ENCODE results near the gene BBS9. TPM values are rescaled to one million over a fixed set of nuclear protein-coding genes. Genes with fewer than 3 reads are reported as not detected.

Gene BBS9
- total and polyA plus RNA-seq, 3 donors from 2014 or later, result 39.3 to 55.7 (median 53.3) TPM

DNA sequence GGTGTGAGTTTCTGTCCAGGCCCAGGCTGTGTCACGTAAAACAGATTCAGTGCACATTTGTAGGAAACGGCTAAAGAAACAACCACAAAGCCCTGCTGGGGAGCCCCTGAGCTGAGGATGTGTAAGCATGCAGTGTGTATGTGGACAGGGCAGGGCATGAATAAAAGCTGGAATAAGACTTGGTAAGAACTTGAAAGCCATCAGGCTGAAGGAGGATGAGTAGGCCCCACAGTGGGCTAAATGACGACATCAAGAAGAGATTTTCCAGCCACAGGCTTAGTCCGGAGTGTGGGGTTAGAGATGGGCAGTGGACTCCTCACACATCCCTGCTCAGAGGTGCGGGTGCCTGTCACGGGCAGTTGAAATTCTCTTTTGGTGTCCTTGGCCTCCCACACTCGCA, 505.2 kb downstream of the BBS9 start:
- H3K4me1 ChIP-seq, result no peaks in the 10 kb centered on the region
- WGBS, 2 donors, result 80 to 84% methylated on average over 7 of the region's 7 CpGs
- no peaks in the 10 kb centered on the region for H3K27me3 ChIP-seq
- intact Hi-C loops (cut with DNase I; ENCODE audit: low total_unique reads), result no loop called here
- no peaks in the 10 kb centered on the region for H3K9me3 ChIP-seq
- no peaks in the 10 kb centered on the region for H3K36me3 ChIP-seq (ENCODE audit: low read depth, missing control alignments)
- no peak for DNase-seq
- no peak for TF ChIP-seq POLR2A (IDR thresholded peaks at IDR 0.05)
- TF ChIP-seq, protein P1, sequence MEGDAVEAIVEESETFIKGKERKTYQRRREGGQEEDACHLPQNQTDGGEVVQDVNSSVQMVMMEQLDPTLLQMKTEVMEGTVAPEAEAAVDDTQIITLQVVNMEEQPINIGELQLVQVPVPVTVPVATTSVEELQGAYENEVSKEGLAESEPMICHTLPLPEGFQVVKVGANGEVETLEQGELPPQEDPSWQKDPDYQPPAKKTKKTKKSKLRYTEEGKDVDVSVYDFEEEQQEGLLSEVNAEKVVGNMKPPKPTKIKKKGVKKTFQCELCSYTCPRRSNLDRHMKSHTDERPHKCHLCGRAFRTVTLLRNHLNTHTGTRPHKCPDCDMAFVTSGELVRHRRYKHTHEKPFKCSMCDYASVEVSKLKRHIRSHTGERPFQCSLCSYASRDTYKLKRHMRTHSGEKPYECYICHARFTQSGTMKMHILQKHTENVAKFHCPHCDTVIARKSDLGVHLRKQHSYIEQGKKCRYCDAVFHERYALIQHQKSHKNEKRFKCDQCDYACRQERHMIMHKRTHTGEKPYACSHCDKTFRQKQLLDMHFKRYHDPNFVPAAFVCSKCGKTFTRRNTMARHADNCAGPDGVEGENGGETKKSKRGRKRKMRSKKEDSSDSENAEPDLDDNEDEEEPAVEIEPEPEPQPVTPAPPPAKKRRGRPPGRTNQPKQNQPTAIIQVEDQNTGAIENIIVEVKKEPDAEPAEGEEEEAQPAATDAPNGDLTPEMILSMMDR (IDR thresholded peaks at IDR 0.05), result no peak
- no peak overlapping the region for H3K27ac ChIP-seq
- H3K4me3 ChIP-seq, result no peak overlapping the region

DNA sequence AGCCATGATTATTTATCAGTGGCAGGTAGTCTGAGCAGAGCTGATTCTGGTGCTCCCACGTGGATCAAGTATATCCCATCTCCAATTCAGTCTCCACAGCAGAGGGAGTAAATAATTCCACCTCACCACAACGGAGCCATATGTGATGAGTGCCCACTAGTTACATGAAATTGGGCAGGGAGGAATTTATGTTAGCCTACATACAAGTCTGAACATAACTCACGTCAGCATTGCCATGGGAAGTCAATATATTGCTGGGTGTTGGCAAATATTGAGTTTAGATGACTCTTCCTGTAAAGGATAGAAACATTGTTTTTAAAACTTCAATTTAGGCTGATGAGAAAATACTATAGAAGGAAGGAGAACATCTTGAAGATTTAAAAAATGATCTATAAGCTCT, 507.0 kb downstream of the BBS9 start:
- Histone ChIP-seq H3K4me3 (no peak overlapping the region), H3K36me3 (ENCODE audit: low read depth, missing control alignments) (no peaks in the 10 kb centered on the region), H3K27me3 (no peaks in the 10 kb centered on the region), H3K9me3 (no peaks in the 10 kb centered on the region), H3K4me1 (no peaks in the 10 kb centered on the region), H3K27ac (no peak overlapping the region)
- TF ChIP-seq POLR2A (IDR thresholded peaks at IDR 0.05), result no peak
- TF ChIP-seq, protein P1 (IDR thresholded peaks at IDR 0.05), result no peak
- DNase-seq, result no peak
- WGBS, 2 donors, result 70 to 74% methylated on average over 3 of the region's 3 CpGs
- intact Hi-C loops (cut with DNase I; ENCODE audit: low total_unique reads), result no loop called here

DNA sequence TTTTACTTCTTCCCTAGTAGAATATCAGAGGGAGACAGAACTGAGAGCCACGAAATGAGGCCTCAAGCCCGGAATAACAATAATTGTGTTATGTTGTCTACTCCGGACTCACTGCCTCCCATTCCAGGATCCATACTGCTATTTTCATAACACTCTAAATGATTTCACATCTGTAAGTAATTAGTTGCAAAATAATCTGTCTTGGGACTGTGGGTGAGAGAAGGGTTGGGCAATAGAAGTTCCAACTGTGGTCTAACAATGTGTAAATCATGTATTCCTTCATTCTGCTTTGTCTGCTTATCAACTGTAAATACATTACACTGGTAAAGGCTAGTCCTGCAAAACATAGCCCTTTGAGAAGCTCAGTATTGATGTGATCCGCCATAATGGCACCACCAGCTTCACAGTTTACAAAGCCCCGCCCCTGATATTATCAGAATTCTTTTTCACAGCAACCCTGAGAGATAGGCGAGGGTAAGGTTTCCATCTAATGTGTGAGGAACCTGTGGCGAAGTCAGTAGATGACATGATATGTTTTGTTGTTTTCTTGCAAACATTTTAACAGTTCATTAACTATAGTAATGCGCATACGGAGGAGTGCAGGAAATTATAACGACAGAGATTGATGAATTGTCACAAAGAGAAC, 510.3 kb downstream of the BBS9 start:
- Histone ChIP-seq H3K4me3 (no peak overlapping the region), H3K9me3 (no peaks in the 10 kb centered on the region), H3K4me1 (no peaks in the 10 kb centered on the region), H3K36me3 (ENCODE audit: low read depth, missing control alignments) (no peaks in the 10 kb centered on the region), H3K27ac (no peak overlapping the region), H3K27me3 (no peaks in the 10 kb centered on the region)
- 84 to 88% methylated on average over 10 of the region's 10 CpGs for WGBS, 2 donors
- DNase-seq, result no peak
- TF ChIP-seq, protein P1 (IDR thresholded peaks at IDR 0.05), result no peak
- TF ChIP-seq POLR2A (IDR thresholded peaks at IDR 0.05), result no peak
- intact Hi-C loops (cut with DNase I; ENCODE audit: low total_unique reads), result no loop called here

DNA sequence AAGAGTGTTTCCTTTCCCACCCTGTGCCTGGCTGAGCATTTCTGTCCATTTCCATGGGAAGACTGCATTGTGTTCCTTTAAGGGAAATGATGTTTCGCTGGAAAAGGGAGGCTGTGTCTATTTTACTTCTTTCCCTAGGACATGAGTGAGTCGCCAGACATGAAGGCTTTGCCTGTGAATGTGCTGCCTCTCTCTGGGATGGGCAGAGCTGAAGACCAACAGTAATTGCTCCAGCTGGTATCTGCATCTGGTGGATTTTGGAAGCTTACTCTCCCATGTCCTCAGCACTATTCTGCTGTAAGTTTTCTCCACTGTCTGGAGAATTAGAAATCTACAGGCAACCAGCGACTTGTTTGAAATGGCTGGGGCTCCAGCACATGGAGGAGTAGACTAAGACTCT, 511.4 kb downstream of the BBS9 start:
- Histone ChIP-seq H3K36me3 (ENCODE audit: low read depth, missing control alignments) (no peaks in the 10 kb centered on the region), H3K4me3 (no peak overlapping the region), H3K27ac (no peak overlapping the region), H3K27me3 (no peaks in the 10 kb centered on the region), H3K4me1 (no peaks in the 10 kb centered on the region), H3K9me3 (no peaks in the 10 kb centered on the region)
- 91 to 92% methylated on average over 3 of the region's 3 CpGs for WGBS, 2 donors
- intact Hi-C loops (cut with DNase I; ENCODE audit: low total_unique reads), result no loop called here
- DNase-seq, result no peak
- TF ChIP-seq, protein P1 (IDR thresholded peaks at IDR 0.05), result no peak
- TF ChIP-seq POLR2A (IDR thresholded peaks at IDR 0.05), result no peak

DNA sequence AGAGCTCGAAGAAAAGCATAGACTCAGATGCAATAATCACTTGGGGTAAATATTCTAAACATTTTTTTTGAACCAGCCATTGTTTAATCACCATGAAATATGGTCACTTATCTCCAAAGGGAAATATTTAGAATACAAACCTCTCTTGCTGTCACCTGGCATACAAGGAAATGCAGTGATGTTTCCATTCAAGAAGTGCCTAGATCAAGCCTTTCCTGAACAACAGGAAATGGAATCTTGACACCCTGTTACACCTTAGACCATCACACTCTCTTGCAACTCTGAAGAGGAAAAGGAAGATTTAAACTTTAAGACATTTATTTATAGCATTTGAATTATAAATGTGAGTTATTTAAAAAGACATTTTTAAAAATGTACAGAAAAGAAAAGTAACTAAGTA, 512.9 kb downstream of the BBS9 start:
- intact Hi-C loops (cut with DNase I; ENCODE audit: low total_unique reads), result no loop called here
- Histone ChIP-seq H3K9me3 (no peaks in the 10 kb centered on the region), H3K4me3 (no peak overlapping the region), H3K27ac (no peak overlapping the region), H3K36me3 (ENCODE audit: low read depth, missing control alignments) (no peaks in the 10 kb centered on the region), H3K27me3 (no peaks in the 10 kb centered on the region), H3K4me1 (no peaks in the 10 kb centered on the region)
- DNase-seq, result no peak
- 68 to 84% methylated on average over 1 of the region's 1 CpG for WGBS, 2 donors
- TF ChIP-seq, protein P1 (IDR thresholded peaks at IDR 0.05), result no peak

Measured in testis (tissue), 3 donors.